GM23338 (cell line): ENCODE measurements around the gene ST6GALNAC4.

Source experiments
- CREB1 ChIP-seq: fragments of 250-450 bp; sonication (Bioruptor Pico); IDR thresholded peaks from 2 replicates; pipeline ENCODE4 v1.5.0; 2020; ENCODE audit warnings: low read depth, mild to moderate bottlenecking, moderate library complexity
- CTCF ChIP-seq, 2 experiments: fragments of 200-600 bp in 1 of 2; sonication (generic) in 1 of 2; conservative IDR thresholded peaks; 2 replicates each; pipeline versions ENCODE4 v1.5.1 to v1.6.1; 2016 to 2017; ENCODE audit warnings: antibody characterized with exemption in 2 of 2, low read depth in 2 of 2, mild to moderate bottlenecking in 2 of 2, moderate library complexity in 1 of 2
- EZH2 ChIP-seq: fragments of 200-600 bp; sonication (generic); IDR thresholded peaks from one replicate; pipeline ENCODE4 v1.8.0; 2017; ENCODE audit warnings: antibody characterized with exemption, mild to moderate bottlenecking, low read depth; ENCODE audit not compliant: unreplicated experiment
- EZH2phosphoT487 ChIP-seq: fragments of 200-600 bp; sonication (generic); IDR thresholded peaks from one replicate; pipeline ENCODE4 v1.8.1; 2018; ENCODE audit warnings: antibody characterized with exemption; ENCODE audit not compliant: unreplicated experiment
- JUNB ChIP-seq: IDR thresholded peaks from one replicate; pipeline ENCODE4 v1.6.1; 2016; ENCODE audit warnings: antibody characterized with exemption; ENCODE audit not compliant: unreplicated experiment
- POLR2AphosphoS5 ChIP-seq: IDR thresholded peaks from 2 replicates; pipeline ENCODE4 v1.6.1; 2016; ENCODE audit warnings: antibody characterized with exemption, low read depth
- STAT1 ChIP-seq: IDR thresholded peaks from one replicate; pipeline ENCODE4 v1.6.1; 2016; ENCODE audit warnings: antibody characterized with exemption; ENCODE audit not compliant: unreplicated experiment

- TF ChIP-seq EZH2: no peak
- TF ChIP-seq CTCF (conservative IDR thresholded peaks at IDR 0.05; ENCODE audit: low read depth in 2 of 2): no peak
- TF ChIP-seq CREB1 (CRISPR knock-in tag): no peak
- TF ChIP-seq POLR2AphosphoS5: no peak
- TF ChIP-seq EZH2phosphoT487: no peak
- TF ChIP-seq STAT1: no peak
- no peak for TF ChIP-seq JUNB
Measured at GRCh38 chr9:127870887-127871286, 46.0 kb downstream of the ST6GALNAC4 start.
